ENCODE results near the gene GNS. TPM values are rescaled to one million over a fixed set of nuclear protein-coding genes. Genes with fewer than 3 reads are reported as not detected.

Gene GNS
- total RNA-seq, 1 donor from 2014 or later = 76.7 TPM

GRCh38 chr12:64672925-64673409, 86.2 kb downstream of the GNS start:
- Mint-ChIP-seq H3K9me3 (no peaks in the 10 kb centered on the region), H3K4me3 (peak overlapping the region; percentile 55), H3K36me3 (no peaks in the 10 kb centered on the region), H3K4me1 (ENCODE audit: unreplicated experiment) (peaks cover 63% of the 10 kb centered on the region), H3K27me3 (no peaks in the 10 kb centered on the region), H3K27ac (peak overlapping the region; percentile 57)
- TF ChIP-seq CTCF (conservative IDR thresholded peaks at IDR 0.05) = no peak
- DNase-seq (ENCODE audit: extremely low spot score, unreplicated experiment) = no peak

- no peaks in the 10 kb centered on the region for H3K36me3 Mint-ChIP-seq
- no peaks in the 10 kb centered on the region for H3K27me3 Mint-ChIP-seq
- no peak for DNase-seq (ENCODE audit: extremely low spot score, unreplicated experiment)
- no peaks in the 10 kb centered on the region for H3K9me3 Mint-ChIP-seq
- peak overlapping the region; percentile 77 for H3K27ac Mint-ChIP-seq
- no peak for TF ChIP-seq CTCF (conservative IDR thresholded peaks at IDR 0.05)
- peaks cover 59% of the 10 kb centered on the region for H3K4me1 Mint-ChIP-seq (ENCODE audit: unreplicated experiment)
- H3K4me3 Mint-ChIP-seq = no peak overlapping the region
These were observed 87.5 kb downstream of the GNS start for GRCh38 chr12:64671681-64672080.

GRCh38 chr12:64670919-64671639, 88.1 kb downstream of the GNS start:
- Mint-ChIP-seq H3K27me3 (no peaks in the 10 kb centered on the region), H3K4me3 (no peak overlapping the region), H3K4me1 (ENCODE audit: unreplicated experiment) (peaks cover 64% of the 10 kb centered on the region), H3K9me3 (no peaks in the 10 kb centered on the region), H3K27ac (peak overlapping the region; percentile 77), H3K36me3 (no peaks in the 10 kb centered on the region)
- no peak for TF ChIP-seq CTCF (conservative IDR thresholded peaks at IDR 0.05)
- DNase-seq (ENCODE audit: extremely low spot score, unreplicated experiment) = no peak

- Mint-ChIP-seq H3K36me3 (no peaks in the 10 kb centered on the region), H3K27me3 (no peaks in the 10 kb centered on the region), H3K4me3 (peak overlapping the region; percentile 64), H3K27ac (peak overlapping the region; percentile 64), H3K4me1 (ENCODE audit: unreplicated experiment) (peaks cover 66% of the 10 kb centered on the region), H3K9me3 (no peaks in the 10 kb centered on the region)
- DNase-seq (ENCODE audit: extremely low spot score, unreplicated experiment) = no peak
- peak; percentile 48 for TF ChIP-seq CTCF (conservative IDR thresholded peaks at IDR 0.05)
These were observed 89.2 kb downstream of the GNS start for GRCh38 chr12:64670019-64670418.

- TF ChIP-seq CTCF (conservative IDR thresholded peaks at IDR 0.05) = no peak
- Mint-ChIP-seq H3K27me3 (no peaks in the 10 kb centered on the region), H3K27ac (peak overlapping the region; percentile 70), H3K9me3 (no peaks in the 10 kb centered on the region), H3K4me3 (peak overlapping the region; percentile 48), H3K4me1 (ENCODE audit: unreplicated experiment) (peaks cover 64% of the 10 kb centered on the region), H3K36me3 (no peaks in the 10 kb centered on the region)
- no peak for DNase-seq (ENCODE audit: extremely low spot score, unreplicated experiment)
These were observed 89.8 kb downstream of the GNS start for GRCh38 chr12:64669270-64669842.

All from type B pancreatic cell (in vitro differentiated cells).